Measurements from ENCODE around the gene NPHP3. TPM values are rescaled to one million over a fixed set of nuclear protein-coding genes. Genes with fewer than 3 reads are reported as not detected.

NPHP3 gene
- total RNA-seq, 2 experiments from 2014 or later = 31.5 to 32.2 TPM

GRCh38 chr3:132669256-132669777 is 52.9 kb downstream of the NPHP3 start:
- H3K4me3 Mint-ChIP-seq = no peak overlapping the region
- POLR2A ChIA-PET = no interaction called here

GRCh38 chr3:132665230-132665745 is 56.9 kb downstream of the NPHP3 start:
- Mint-ChIP-seq H3K27ac (no peak overlapping the region), H3K27me3 (no peaks in the 10 kb centered on the region), H3K4me1 (peaks cover 26% of the 10 kb centered on the region), H3K36me3 (peaks cover 12% of the 10 kb centered on the region), H3K9me3 (no peaks in the 10 kb centered on the region), H3K4me3 (no peak overlapping the region)
- POLR2A ChIA-PET = no interaction called here
- ATAC-seq (ENCODE audit: low read depth) (no peak), DNase-seq (no peak)

More at GRCh38 chr3:132669256-132669777, 52.9 kb downstream of the NPHP3 start:
- Mint-ChIP-seq H3K27me3 (no peaks in the 10 kb centered on the region), H3K9me3 (no peaks in the 10 kb centered on the region), H3K4me1 (peaks cover 10% of the 10 kb centered on the region), H3K36me3 (peaks cover 10% of the 10 kb centered on the region), H3K27ac (no peak overlapping the region)
- no peak for DNase-seq
- ATAC-seq (ENCODE audit: low read depth) = no peak

- POLR2A ChIA-PET = no interaction called here
- Mint-ChIP-seq H3K4me1 (peaks cover 35% of the 10 kb centered on the region), H3K36me3 (peaks cover 8% of the 10 kb centered on the region), H3K4me3 (peak overlapping the region; percentile 47), H3K27ac (no peak overlapping the region), H3K27me3 (no peaks in the 10 kb centered on the region), H3K9me3 (no peaks in the 10 kb centered on the region)
- DNase-seq = no peak
- ATAC-seq (ENCODE audit: low read depth) = no peak
Observed at GRCh38 chr3:132662212-132662611, 60.0 kb downstream of the NPHP3 start.

GRCh38 chr3:132661101-132661500 is 61.1 kb downstream of the NPHP3 start:
- H3K27me3 Mint-ChIP-seq = no peaks in the 10 kb centered on the region
- H3K4me1 Mint-ChIP-seq = peaks cover 39% of the 10 kb centered on the region
- POLR2A ChIA-PET = interaction anchor here (0.6 to 1.2 kb wide), 2 partner anchors 141 to 244 kb away, joined by 3 read pairs; partner anchors contain the start of gene DNAJC13
- no peaks in the 10 kb centered on the region for H3K9me3 Mint-ChIP-seq
- H3K27ac Mint-ChIP-seq = peak overlapping the region; percentile 94
- ATAC-seq (ENCODE audit: low read depth) = no peak
- H3K4me3 Mint-ChIP-seq = peak overlapping the region; percentile 96
- no peak for DNase-seq
- H3K36me3 Mint-ChIP-seq = peaks cover 8% of the 10 kb centered on the region

- peaks cover 8% of the 10 kb centered on the region for H3K36me3 Mint-ChIP-seq
- H3K27ac Mint-ChIP-seq = peak overlapping the region; percentile 94
- no peaks in the 10 kb centered on the region for H3K9me3 Mint-ChIP-seq
- H3K4me1 Mint-ChIP-seq = peaks cover 39% of the 10 kb centered on the region
- H3K27me3 Mint-ChIP-seq = no peaks in the 10 kb centered on the region
- ATAC-seq (ENCODE audit: low read depth) = peak; percentile 15
- peak overlapping the region; percentile 96 for H3K4me3 Mint-ChIP-seq
- DNase-seq = no peak
- POLR2A ChIA-PET = interaction anchor here (0.6 to 1.2 kb wide), 3 partner anchors 12 to 243 kb away, joined by 3 read pairs; partner anchors contain the start of gene DNAJC13
Observed at GRCh38 chr3:132660811-132661070, 61.5 kb downstream of the NPHP3 start.

GRCh38 chr3:132660052-132660810 is 62.0 kb downstream of the NPHP3 start, which contains the start of gene UBA5:
TSS of gene UBA5 (plus strand) at chr3:132660329. CDS start at chr3:132660538, 209 bp downstream.
- Mint-ChIP-seq H3K36me3 (peaks cover 8% of the 10 kb centered on the region), H3K27me3 (no peaks in the 10 kb centered on the region), H3K27ac (peak within 1 kb of the TSS; percentile 94), H3K4me3 (peak within 1 kb of the TSS; percentile 96), H3K4me1 (peaks cover 40% of the 10 kb centered on the region), H3K9me3 (no peaks in the 10 kb centered on the region)
- POLR2A ChIA-PET = interaction anchor here (1.1 to 1.2 kb wide), 2 partner anchors 13 to 243 kb away, joined by 3 read pairs; partner anchors contain the start of gene DNAJC13
- ATAC-seq (ENCODE audit: low read depth) = peak; percentile 88
- peak; percentile 80 for DNase-seq

- ATAC-seq (ENCODE audit: low read depth) (peak; percentile 31), DNase-seq (peak; percentile 60)
- POLR2A ChIA-PET = interaction anchor here (0.8 to 1.1 kb wide), 2 partner anchors 14 kb away, joined by 3 read pairs; no protein-coding TSS in a partner anchor
- Mint-ChIP-seq H3K4me3 (peak within 1 kb of the TSS; percentile 96), H3K27ac (peak within 1 kb of the TSS; percentile 94), H3K9me3 (no peaks in the 10 kb centered on the region), H3K27me3 (no peaks in the 10 kb centered on the region), H3K4me1 (peaks cover 36% of the 10 kb centered on the region), H3K36me3 (peaks cover 4% of the 10 kb centered on the region)
Observed at GRCh38 chr3:132659365-132660051, 62.7 kb downstream of the NPHP3 start, which contains the start of gene ACAD11. TSS of gene ACAD11 (minus strand) at chr3:132659809. CDS start at chr3:132659751, 58 bp downstream.

- H3K4me3 Mint-ChIP-seq = peak overlapping the region; percentile 96
- DNase-seq (no peak), ATAC-seq (ENCODE audit: low read depth) (no peak)
- H3K4me1 Mint-ChIP-seq = peaks cover 36% of the 10 kb centered on the region
- no peaks in the 10 kb centered on the region for H3K9me3 Mint-ChIP-seq
- H3K27me3 Mint-ChIP-seq = no peaks in the 10 kb centered on the region
- H3K27ac Mint-ChIP-seq = peak overlapping the region; percentile 94
- peaks cover 4% of the 10 kb centered on the region for H3K36me3 Mint-ChIP-seq
- POLR2A ChIA-PET = interaction anchor here (0.8 kb wide), 1 partner anchor 14 kb away, joined by 3 read pairs; no protein-coding TSS in a partner anchor
Observed at GRCh38 chr3:132659000-132659364, 63.2 kb downstream of the NPHP3 start.

GRCh38 chr3:132657869-132658747 is 64.1 kb downstream of the NPHP3 start:
- Mint-ChIP-seq H3K27me3 (no peaks in the 10 kb centered on the region), H3K4me1 (peaks cover 32% of the 10 kb centered on the region), H3K36me3 (no peaks in the 10 kb centered on the region), H3K4me3 (peak overlapping the region; percentile 41), H3K27ac (no peak overlapping the region), H3K9me3 (no peaks in the 10 kb centered on the region)
- POLR2A ChIA-PET = interaction anchor here (0.6 to 1.1 kb wide), 3 partner anchors 13 to 916 kb away, joined by 3 to 6 read pairs (median 4); no protein-coding TSS in a partner anchor
- DNase-seq (no peak), ATAC-seq (ENCODE audit: low read depth) (no peak)

- peaks cover 20% of the 10 kb centered on the region for H3K4me1 Mint-ChIP-seq
- H3K27me3 Mint-ChIP-seq = no peaks in the 10 kb centered on the region
- ATAC-seq (ENCODE audit: low read depth) = no peak
- no peaks in the 10 kb centered on the region for H3K36me3 Mint-ChIP-seq
- no peaks in the 10 kb centered on the region for H3K9me3 Mint-ChIP-seq
- DNase-seq = no peak
- H3K4me3 Mint-ChIP-seq = no peak overlapping the region
- H3K27ac Mint-ChIP-seq = no peak overlapping the region
- POLR2A ChIA-PET = no interaction called here
Observed at GRCh38 chr3:132655471-132655870, 66.7 kb downstream of the NPHP3 start.

- no peaks in the 10 kb centered on the region for H3K27me3 Mint-ChIP-seq
- ATAC-seq (ENCODE audit: low read depth) (no peak), DNase-seq (no peak)
- no peak overlapping the region for H3K27ac Mint-ChIP-seq
- POLR2A ChIA-PET = no interaction called here
- no peaks in the 10 kb centered on the region for H3K36me3 Mint-ChIP-seq
- peaks cover 20% of the 10 kb centered on the region for H3K4me1 Mint-ChIP-seq
- no peaks in the 10 kb centered on the region for H3K9me3 Mint-ChIP-seq
- H3K4me3 Mint-ChIP-seq = no peak overlapping the region
Observed at GRCh38 chr3:132654721-132655120, 67.5 kb downstream of the NPHP3 start.

- no peaks in the 10 kb centered on the region for H3K27me3 Mint-ChIP-seq
- H3K27ac Mint-ChIP-seq = no peak overlapping the region
- no peak overlapping the region for H3K4me3 Mint-ChIP-seq
- peaks cover 18% of the 10 kb centered on the region for H3K4me1 Mint-ChIP-seq
- POLR2A ChIA-PET = no interaction called here
- no peaks in the 10 kb centered on the region for H3K9me3 Mint-ChIP-seq
- no peaks in the 10 kb centered on the region for H3K36me3 Mint-ChIP-seq
- ATAC-seq (ENCODE audit: low read depth) (no peak), DNase-seq (no peak)
Observed at GRCh38 chr3:132654190-132654589, 68.0 kb downstream of the NPHP3 start.

Measured in activated naive CD8-positive, alpha-beta T cell treated with anti-CD3 and anti-CD28 coated beads, Interleukin-2, amount 10 ng/mL, durations not matched to agents 7 days and 5 days (primary cell).